T-helper 1 cell treated with Interleukin-12 subunit alpha and Interleukin-12 subunit beta and Interleukin-4 antibody, amounts not matched to agents 30 ng/mL and 1 ng/mL, for 36 hours (primary cell): ENCODE results near the gene RUNX3. TPM values are rescaled to one million over a fixed set of nuclear protein-coding genes. Genes with fewer than 3 reads are reported as not detected.

Experiments used
- intact Hi-C: fragments of 100-400 bp; cut with micrococcal nuclease; formaldehyde crosslinking; loops from one replicate; pipeline ENCODE4 v1.15.1; 2024
- total RNA-seq: library from RNA; stranded (reverse); gene quantifications from 2 replicates; pipeline ENCODE4 v1.2.3, GENCODE V29; 2022

Gene RUNX3
- total RNA-seq, 1 donor from 2014 or later: 179 TPM

DNA sequence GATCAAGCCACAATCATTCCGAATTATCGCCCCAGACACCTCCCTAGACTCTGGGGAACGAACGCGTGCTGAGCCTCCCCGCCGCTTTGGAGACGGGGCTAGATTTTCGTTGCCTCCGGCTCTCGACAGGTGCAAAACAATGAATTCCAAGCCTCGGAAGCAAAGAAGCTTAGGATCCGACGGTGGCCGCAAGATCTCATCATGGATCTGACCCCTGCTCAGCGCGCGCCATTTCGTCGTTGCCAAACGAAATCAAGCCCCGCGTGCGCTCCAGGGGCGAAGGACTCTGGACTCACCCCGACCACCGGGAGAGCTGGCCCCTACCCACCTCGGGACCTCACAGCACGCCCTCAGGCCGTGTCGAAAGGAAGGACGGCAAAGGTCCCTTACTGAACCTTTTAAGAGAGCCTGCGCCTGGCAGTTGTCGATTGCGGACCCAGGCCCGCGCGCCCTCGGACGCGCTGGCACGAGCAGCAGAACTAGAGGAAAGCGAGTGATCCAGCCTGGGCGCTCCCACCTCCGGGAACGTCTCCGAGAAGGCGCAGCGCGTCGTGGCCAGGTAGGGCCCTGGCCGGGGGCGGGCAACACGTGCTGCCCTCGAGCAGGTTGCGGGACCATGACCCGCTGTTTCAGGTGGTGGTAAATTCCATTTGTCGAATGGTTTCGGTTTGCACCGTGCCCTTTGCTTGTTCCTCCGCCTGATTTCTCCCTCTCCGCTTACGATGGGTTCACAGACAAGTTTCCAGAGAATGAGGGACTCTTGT is 1.6 kb upstream of the RUNX3 start:
- intact Hi-C loops: loop anchor here (1.0 to 2.0 kb wide), 2 partner anchors 169 to 217 kb away; no protein-coding TSS in a partner anchor

DNA sequence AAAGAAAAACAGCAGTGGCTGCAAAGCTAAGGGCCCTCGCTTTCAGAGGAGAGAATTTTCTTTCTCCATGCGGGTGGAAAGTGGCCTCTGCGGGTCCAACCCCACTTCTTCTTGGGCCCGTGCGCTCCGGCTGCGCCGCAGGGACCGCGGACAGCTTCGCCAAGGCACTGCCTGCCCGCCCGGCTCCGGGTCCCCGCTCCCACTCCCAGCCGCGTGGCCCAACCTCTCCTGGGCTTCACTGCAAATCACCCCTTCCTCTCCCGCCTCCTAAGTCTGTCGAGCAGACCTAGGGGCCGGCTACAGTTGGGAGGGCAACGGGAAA is 1.0 kb upstream of the RUNX3 start:
- intact Hi-C loops: no loop called here

GRCh38 chr1:24929398-24930259 is 447 bp downstream of the RUNX3 start:
- intact Hi-C loops: loop anchor here (1.0 to 10.0 kb wide), 5 partner anchors 26 to 285 kb away; partner anchors contain the start of gene SRRM1

DNA sequence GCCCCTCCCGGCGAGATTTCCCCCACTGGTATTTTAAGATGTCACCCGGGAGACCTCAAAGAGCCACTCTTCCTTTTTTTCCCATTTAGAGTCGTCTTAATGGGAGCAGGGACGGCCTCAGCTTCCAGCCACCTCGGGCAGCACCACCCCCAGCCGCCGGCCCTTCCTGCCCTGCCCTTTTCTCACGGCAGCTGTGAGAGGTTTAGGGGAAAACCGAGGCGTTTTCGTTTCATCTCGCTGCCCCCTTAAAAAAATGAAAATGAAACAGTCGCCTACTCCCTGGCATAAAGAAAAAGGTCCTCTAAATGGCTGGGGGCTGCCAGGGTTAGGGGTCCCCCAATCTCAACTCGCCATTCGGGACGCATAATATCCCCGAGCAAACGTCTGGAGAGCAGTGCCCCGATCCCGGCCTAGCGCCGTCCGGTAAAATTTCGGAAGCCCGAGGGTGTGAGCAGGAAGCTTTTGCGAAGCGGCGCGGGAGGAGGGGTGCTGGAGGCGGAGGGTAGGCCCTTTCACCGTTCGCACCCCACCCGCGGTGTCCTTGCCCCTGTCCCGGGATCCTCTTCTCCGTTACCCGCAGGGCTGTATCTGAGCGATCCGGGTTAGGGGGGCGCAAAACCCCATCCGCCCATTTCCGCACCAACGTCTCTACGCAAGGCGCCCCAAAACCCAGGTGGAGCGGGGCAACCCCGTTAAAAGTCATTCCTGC is 1.2 kb downstream of the RUNX3 start:
- intact Hi-C loops: loop anchor here (1.0 to 10.0 kb wide), 3 partner anchors 172 to 284 kb away; partner anchors contain the start of gene SRRM1

GRCh38 chr1:24927988-24928688 is 1.9 kb downstream of the RUNX3 start:
- intact Hi-C loops: loop anchor here (1.0 to 10.0 kb wide), 3 partner anchors 173 to 283 kb away; partner anchors contain the start of gene SRRM1

DNA sequence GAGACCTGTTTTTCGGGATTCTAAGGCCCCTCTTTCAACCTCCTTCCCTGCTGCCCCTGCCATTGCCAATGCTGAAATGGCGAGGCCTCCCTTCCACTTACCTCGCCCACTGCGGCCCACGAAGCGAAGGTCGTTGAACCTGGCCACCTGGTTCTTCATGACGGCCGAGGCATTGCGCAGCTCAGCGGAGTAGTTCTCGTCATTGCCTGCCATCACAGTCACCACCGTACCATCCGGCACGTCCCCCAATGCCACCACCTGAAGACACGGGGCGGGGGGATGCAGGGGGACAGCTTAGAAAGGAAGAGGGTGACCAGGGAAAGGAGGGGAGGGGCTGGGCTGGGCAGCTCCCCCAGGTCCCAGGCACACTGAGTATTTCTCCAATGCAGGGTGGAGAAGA is 2.6 kb downstream of the RUNX3 start:
- intact Hi-C loops: loop anchor here (5.0 to 10.0 kb wide), 2 partner anchors 280 to 283 kb away; partner anchors contain the start of gene SRRM1

DNA sequence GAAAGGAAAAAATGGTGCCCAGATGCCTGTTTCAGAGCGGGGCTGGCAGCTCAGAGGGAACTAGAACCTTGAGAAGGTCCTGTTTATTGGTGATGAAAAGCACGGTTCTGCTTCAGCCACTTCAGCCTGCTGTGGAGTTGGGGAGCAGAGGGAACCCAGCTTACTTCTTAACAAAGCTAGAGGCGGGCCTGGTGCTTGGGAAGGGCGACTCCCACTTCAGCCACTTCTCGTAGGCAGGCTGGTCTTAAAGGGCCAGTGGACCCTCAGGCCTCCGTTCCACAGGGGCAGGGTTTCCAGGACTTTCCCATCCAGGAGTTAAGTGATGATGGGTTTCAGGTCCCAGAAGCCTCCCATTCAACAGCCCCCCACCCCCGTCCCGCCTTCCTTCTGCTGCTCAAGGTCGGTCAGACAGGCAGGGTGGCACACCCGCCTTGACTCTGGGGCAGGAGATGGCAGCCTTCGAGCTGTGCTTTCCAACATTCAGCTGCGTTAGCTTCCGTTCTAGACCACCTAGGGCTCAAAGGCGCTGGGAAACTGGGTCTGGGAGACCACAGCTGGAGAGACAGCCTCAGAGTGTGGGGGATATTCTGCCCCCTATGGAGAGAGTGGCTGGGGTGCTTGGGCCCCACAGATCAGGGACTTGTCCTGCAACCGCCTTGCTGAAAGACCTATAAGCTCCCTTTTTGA is 3.4 kb downstream of the RUNX3 start:
- intact Hi-C loops: loop anchor here (5.0 to 10.0 kb wide), 2 partner anchors 281 to 282 kb away; partner anchors contain the start of gene SRRM1

GRCh38 chr1:24925963-24926362 is 4.1 kb downstream of the RUNX3 start:
- intact Hi-C loops: loop anchor here (1.0 to 10.0 kb wide), 11 partner anchors 15 to 306 kb away; partner anchors contain the start of genes CLIC4, SRRM1 and SYF2

DNA sequence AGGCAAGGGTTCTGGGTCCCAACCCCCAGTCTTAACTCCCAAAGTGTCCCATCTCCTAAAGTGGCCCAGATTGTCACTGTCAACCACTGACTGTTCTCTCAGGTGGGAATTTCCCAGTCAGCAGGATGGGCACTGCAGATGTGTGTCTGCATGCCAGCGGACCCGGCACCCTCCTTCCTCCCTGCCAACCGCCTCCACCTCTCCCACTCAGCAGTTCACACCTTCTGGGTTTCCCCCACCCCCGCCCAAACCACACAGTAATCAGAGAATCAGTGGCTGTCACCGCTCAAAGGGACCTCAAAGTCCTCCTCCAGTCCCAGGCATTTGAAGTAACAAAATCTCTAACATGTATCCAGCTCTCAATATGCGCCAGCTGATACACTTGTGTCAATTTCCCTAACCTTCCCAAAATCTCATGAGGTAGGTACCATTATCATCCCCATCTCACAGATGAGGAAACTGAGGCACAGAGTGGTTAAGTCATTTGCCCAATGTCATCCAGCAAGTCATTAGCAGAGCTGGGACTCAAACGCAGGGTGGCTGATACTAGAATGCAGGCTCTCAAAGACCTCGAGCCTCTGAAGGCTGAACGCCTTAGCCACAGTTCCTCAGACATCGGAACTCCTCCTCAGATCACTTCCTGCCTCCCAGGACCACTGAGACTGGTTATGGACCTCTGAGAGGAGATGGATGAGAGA is 4.8 kb downstream of the RUNX3 start:
- intact Hi-C loops: loop anchor here (1.0 to 10.0 kb wide), 11 partner anchors 14 to 307 kb away; partner anchors contain the start of genes CLIC4, SRRM1 and SYF2

GRCh38 chr1:24923485-24924113 is 6.5 kb downstream of the RUNX3 start:
- intact Hi-C loops: loop anchor here (2.0 to 10.0 kb wide), 3 partner anchors 177 to 279 kb away; partner anchors contain the start of gene SRRM1

- intact Hi-C loops: loop anchor here (10.0 kb wide), 1 partner anchor 277 kb away; the partner anchor contains the start of gene SRRM1
Measured at GRCh38 chr1:24921938-24922662, 8.0 kb downstream of the RUNX3 start.

DNA sequence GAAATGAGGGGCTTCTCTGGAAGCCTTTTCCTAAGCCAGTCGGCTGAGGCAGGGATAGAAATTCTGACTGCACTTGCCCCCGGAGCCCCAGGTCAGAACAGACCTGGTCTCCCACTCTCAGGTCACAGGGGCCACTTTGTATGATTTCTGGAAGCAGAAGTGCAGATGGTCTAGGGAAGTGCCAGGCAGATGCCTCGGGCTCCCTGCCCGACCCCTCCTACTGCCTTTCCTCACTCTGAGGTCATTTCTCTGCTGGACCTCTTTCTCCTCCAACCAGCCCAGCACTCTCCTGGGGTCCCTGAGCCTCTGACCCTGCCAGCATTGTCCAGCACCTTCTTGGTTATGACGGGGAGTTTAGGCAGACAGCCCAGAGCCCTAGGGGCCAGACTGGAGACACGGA is 8.7 kb downstream of the RUNX3 start:
- intact Hi-C loops: loop anchor here (10.0 kb wide), 1 partner anchor 277 kb away; the partner anchor contains the start of gene SRRM1

DNA sequence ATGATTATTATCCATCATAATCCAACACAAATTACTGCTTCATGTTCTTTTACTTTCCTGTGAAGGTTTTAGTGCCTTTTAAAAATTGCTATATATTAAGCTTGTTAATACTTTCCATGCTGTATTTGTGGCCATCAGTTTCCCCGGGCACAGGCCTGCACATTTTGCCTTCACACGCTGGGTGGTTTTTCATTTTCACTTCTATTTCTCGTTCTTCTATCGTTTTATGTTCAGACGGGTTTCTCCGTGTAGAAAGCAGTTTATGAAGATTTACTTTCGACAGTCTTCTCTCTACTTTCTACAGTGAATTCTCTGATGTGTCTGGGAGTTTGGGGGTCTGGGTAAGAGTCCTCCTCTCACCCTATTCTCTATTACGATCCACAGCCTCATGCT is 9.5 kb downstream of the RUNX3 start:
- intact Hi-C loops: loop anchor here (10.0 kb wide), 1 partner anchor 276 kb away; the partner anchor contains the start of gene SRRM1

- intact Hi-C loops: loop anchor here (10.0 kb wide), 1 partner anchor 275 kb away; the partner anchor contains the start of gene SRRM1
Measured at GRCh38 chr1:24919791-24920532, 10.1 kb downstream of the RUNX3 start.

- intact Hi-C loops: no loop called here
Measured at GRCh38 chr1:24918995-24919605, 11.0 kb downstream of the RUNX3 start.

- intact Hi-C loops: no loop called here
Measured at GRCh38 chr1:24918370-24918769, 11.7 kb downstream of the RUNX3 start.
